MM.1S (cell line): Measurements from ENCODE around the gene MAD1L1.

Source experiments
- DNase-seq: peaks from one replicate; pipeline ENCODE4 v3.0.0-alpha.2; 2015
- H2AFZ ChIP-seq: fragments of 300-600 bp; sonication (generic); 2 replicates; pipeline ENCODE4 v1.6.0; 2016; ENCODE audit warnings: antibody characterized with exemption, low read length
- H3F3A ChIP-seq: fragments of 300-600 bp; sonication (generic); 2 replicates; pipeline ENCODE4 v1.6.1; 2016; ENCODE audit warnings: mild to moderate bottlenecking, antibody characterized with exemption, low read length, moderate library complexity, mixed read lengths; ENCODE audit not compliant: insufficient read depth
- H3K27ac ChIP-seq: fragments of 300-600 bp; sonication (generic); 2 replicates; pipeline ENCODE4 v1.5.1; 2016; ENCODE audit warnings: mild to moderate bottlenecking, low read length
- H3K27me3 ChIP-seq: fragments of 300-600 bp; sonication (generic); replicated peaks from 2 replicates; pipeline ENCODE4 v1.6.0; 2016; ENCODE audit warnings: low read length; ENCODE audit not compliant: insufficient read depth
- H3K36me3 ChIP-seq: fragments of 300-600 bp; sonication (generic); replicated peaks from 2 replicates; pipeline ENCODE4 v1.6.1; 2016; ENCODE audit warnings: mild to moderate bottlenecking, low read length, mixed read lengths; ENCODE audit not compliant: insufficient read depth
- H3K4me1 ChIP-seq: fragments of 300-600 bp; sonication (generic); 2 replicates; pipeline ENCODE4 v1.6.1; 2016; ENCODE audit warnings: low read length, mixed read lengths
- H3K4me2 ChIP-seq: fragments of 300-600 bp; sonication (generic); 2 replicates; pipeline ENCODE4 v1.6.0; 2016; ENCODE audit warnings: low read depth, low read length
- H3K4me3 ChIP-seq: fragments of 300-600 bp; sonication (generic); 2 replicates; pipeline ENCODE4 v1.5.1; 2016; ENCODE audit warnings: low read length, mixed read lengths
- H3K79me2 ChIP-seq: fragments of 300-600 bp; sonication (generic); 2 replicates; pipeline ENCODE4 v1.6.1; 2016; ENCODE audit warnings: mixed run types, low read length, mixed read lengths
- H3K9ac ChIP-seq: fragments of 300-600 bp; sonication (generic); 2 replicates; pipeline ENCODE4 v1.6.1; 2016; ENCODE audit warnings: low read length, mixed read lengths
- H3K9me2 ChIP-seq: fragments of 300-600 bp; sonication (generic); replicated peaks from 2 replicates; pipeline ENCODE4 v1.6.1; 2016; ENCODE audit warnings: mild to moderate bottlenecking, low read length, mixed read lengths; ENCODE audit not compliant: insufficient read depth
- H3K9me3 ChIP-seq: fragments of 300-600 bp; sonication (generic); replicated peaks from 2 replicates; pipeline ENCODE4 v1.6.1; 2016; ENCODE audit warnings: mild to moderate bottlenecking, low read length, mixed read lengths; ENCODE audit not compliant: insufficient read depth
- H4K20me1 ChIP-seq: fragments of 300-600 bp; sonication (generic); 2 replicates; pipeline ENCODE4 v1.6.1; 2016; ENCODE audit warnings: mild to moderate bottlenecking, low read length, moderate library complexity, mixed read lengths; ENCODE audit not compliant: insufficient read depth
- CTCF ChIP-seq: fragments of 300-600 bp; sonication (generic); IDR thresholded peaks from 2 replicates; pipeline ENCODE4 v1.5.1; 2016; ENCODE audit warnings: antibody characterized with exemption, low read length, mixed read lengths
- EZH2 ChIP-seq: fragments of 300-600 bp; sonication (generic); optimal IDR thresholded peaks from 2 replicates; pipeline ENCODE3; 2017; ENCODE audit warnings: low read depth, mild to moderate bottlenecking, antibody characterized with exemption, low read length, mixed read lengths
- EZH2phosphoT487 ChIP-seq: fragments of 300-600 bp; sonication (generic); IDR thresholded peaks from 2 replicates; pipeline ENCODE4 v1.6.1; 2018; ENCODE audit warnings: antibody characterized with exemption, low read length

MAD1L1 gene

DNA sequence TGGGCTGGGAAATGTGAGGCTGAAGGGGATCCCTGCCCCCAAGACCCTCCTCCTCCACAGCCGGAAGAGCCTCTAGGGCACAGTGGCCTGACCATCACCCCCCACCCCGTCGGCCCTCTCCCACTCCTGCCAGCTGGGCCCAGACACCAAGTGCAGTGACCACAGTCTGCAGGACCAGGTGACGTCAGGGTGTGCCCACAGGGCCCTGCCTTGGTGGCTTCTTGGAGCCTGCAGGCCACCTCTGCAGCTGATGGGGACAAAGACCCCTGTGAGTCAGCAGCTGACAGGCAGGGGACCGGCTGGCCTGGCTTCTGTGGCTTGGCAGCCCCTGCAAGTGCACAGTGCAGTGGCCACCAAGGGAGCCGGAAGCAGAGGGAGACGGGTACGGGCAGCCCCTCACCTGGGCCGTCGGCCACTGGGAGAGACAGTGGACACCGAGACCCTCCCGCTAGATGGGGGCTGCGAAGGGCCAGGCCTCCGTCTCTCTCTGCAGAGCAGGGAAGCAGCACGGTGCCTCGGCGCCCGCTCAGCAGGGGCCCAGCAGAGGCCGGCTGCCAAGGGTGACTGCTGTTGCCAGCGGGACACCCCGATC is 288.0 kb downstream of the MAD1L1 start:
- H2AFZ ChIP-seq: no peak overlapping the region
- DNase-seq: no peak
- H3K9me3 ChIP-seq: no peaks in the 10 kb centered on the region
- H3K4me2 ChIP-seq: no peak overlapping the region
- TF ChIP-seq EZH2phosphoT487 (no peak), EZH2 (no peak), CTCF (no peak)
- no peak overlapping the region for H3K9ac ChIP-seq
- H3K4me3 ChIP-seq: no peak overlapping the region
- H3K27me3 ChIP-seq: no peaks in the 10 kb centered on the region
- H4K20me1 ChIP-seq: no peaks in the 10 kb centered on the region
- H3K36me3 ChIP-seq: no peaks in the 10 kb centered on the region
- H3K9me2 ChIP-seq: no peaks in the 10 kb centered on the region
- no peaks in the 10 kb centered on the region for H3K79me2 ChIP-seq
- no peaks in the 10 kb centered on the region for H3F3A ChIP-seq
- no peak overlapping the region for H3K27ac ChIP-seq
- no peaks in the 10 kb centered on the region for H3K4me1 ChIP-seq

- H3F3A ChIP-seq: no peaks in the 10 kb centered on the region
- H4K20me1 ChIP-seq: no peaks in the 10 kb centered on the region
- H3K4me1 ChIP-seq: no peaks in the 10 kb centered on the region
- H3K27me3 ChIP-seq: no peaks in the 10 kb centered on the region
- H3K79me2 ChIP-seq: no peaks in the 10 kb centered on the region
- no peak overlapping the region for H3K9ac ChIP-seq
- H3K9me3 ChIP-seq: no peaks in the 10 kb centered on the region
- H3K36me3 ChIP-seq: no peaks in the 10 kb centered on the region
- H3K9me2 ChIP-seq: no peaks in the 10 kb centered on the region
- no peak for DNase-seq
- no peak overlapping the region for H3K4me2 ChIP-seq
- H3K4me3 ChIP-seq: no peak overlapping the region
- H2AFZ ChIP-seq: no peak overlapping the region
- H3K27ac ChIP-seq: no peak overlapping the region
- TF ChIP-seq EZH2phosphoT487 (no peak), CTCF (no peak), EZH2 (no peak)
Observed at GRCh38 chr7:1943933-1944618, 288.7 kb downstream of the MAD1L1 start.

DNA sequence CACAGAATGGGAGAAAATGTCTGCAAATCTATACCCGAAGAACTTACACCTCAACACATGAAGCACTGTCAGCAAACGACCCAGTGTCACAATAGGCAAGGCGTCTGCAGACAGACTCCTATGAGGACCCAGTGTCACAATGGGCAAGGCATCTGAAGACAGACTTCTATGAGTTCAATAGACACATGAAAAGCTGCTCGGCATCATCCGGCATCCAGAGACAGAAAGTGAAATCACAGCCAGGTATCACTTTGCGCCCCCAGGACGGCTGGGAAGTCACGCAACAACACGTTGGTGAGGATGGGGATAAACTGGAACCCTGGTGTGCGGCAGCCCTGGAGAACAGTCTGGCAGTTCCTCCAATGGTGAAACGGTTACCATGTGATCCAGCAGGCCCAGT is 289.4 kb downstream of the MAD1L1 start:
- Histone ChIP-seq H3K4me1 (no peaks in the 10 kb centered on the region), H3K4me2 (no peak overlapping the region), H3K79me2 (no peaks in the 10 kb centered on the region), H3K9ac (no peak overlapping the region), H3K36me3 (no peaks in the 10 kb centered on the region), H3K9me3 (no peaks in the 10 kb centered on the region), H4K20me1 (no peaks in the 10 kb centered on the region), H3K27ac (no peak overlapping the region), H3K9me2 (no peaks in the 10 kb centered on the region), H3K4me3 (no peak overlapping the region), H3F3A (no peaks in the 10 kb centered on the region), H3K27me3 (no peaks in the 10 kb centered on the region), H2AFZ (no peak overlapping the region)
- no peak for DNase-seq
- TF ChIP-seq CTCF: no peak
